ENCODE data around the gene ARIH1. TPM values are rescaled to one million over a fixed set of nuclear protein-coding genes. Genes with fewer than 3 reads are reported as not detected.
"Not testable (repeated sequence)": the region's sequence is repeated elsewhere in the genome, so short reads cannot be mapped to it uniquely, and the experiment has no call there.

ARIH1 gene
- total RNA-seq, 2 donors from 2014 or later: 155 to 175 TPM

DNA sequence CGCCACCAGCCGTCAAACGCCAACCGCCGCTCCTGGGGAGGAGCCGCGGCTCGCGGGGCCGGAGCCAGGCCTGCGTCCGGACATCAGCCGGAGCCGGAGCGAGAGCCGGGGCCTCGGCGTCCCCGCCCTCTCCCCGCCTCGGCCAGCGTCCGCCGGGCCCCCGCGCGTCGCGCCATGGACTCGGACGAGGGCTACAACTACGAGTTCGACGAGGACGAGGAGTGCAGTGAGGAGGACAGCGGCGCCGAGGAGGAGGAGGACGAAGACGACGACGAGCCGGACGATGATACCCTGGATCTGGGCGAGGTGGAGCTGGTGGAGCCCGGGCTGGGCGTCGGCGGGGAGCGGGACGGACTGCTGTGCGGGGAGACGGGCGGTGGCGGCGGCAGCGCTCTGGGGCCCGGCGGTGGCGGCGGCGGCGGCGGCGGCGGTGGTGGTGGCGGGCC, 359 bp downstream of the ARIH1 start:
- peak; percentile 67 for DNase-seq (ENCODE audit: low spot score)
- Mint-ChIP-seq H3K4me1 (ENCODE audit: low read depth in 2 of 2) (peaks cover 36 to 45% of the 10 kb centered on the region in 2 donors), H3K9me3 (no peaks in the 10 kb centered on the region), H3K27ac (peak overlapping the region; percentile 92 to 95), H3K36me3 (peaks cover 4% of the 10 kb centered on the region), H3K27me3 (no peaks in the 10 kb centered on the region), H3K4me3 (peak overlapping the region; percentile 97)
- peak; percentile 33 to 44 for ATAC-seq

DNA sequence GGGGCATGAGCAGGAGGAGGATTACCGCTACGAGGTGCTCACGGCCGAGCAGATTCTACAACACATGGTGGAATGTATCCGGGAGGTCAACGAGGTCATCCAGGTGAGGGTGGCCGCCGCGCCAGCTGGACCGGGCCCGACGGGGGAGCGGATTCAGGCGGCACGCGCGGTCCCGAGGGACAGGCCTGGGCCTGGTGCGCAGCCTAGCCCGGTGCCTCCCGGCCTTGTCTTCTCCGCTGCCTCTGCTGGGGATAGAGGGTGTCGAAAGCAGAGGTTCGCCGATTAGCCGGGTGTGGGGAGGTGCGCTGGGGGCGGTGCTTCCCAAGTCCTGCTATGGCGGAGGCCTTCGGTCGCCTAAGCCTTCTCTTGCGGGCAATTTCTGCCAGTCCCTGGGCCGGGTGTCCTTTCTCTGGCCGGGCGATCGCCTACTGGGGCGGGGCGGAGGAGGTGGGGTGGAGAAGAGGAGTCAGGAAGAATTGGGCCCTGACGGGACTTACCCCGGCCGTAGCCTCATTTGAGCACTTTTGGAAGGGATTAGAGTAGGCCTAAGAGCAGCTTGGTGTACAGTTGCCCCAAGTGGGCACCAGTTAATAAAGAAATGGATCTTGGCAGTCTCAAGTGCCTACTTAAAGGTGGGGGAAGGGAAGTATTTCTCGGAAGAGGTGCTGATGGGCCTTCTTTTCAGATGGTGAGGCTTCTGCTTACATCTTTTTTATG, 940 bp downstream of the ARIH1 start:
- peaks cover 4% of the 10 kb centered on the region for H3K36me3 Mint-ChIP-seq
- ATAC-seq: peak; percentile 76 to 77

DNA sequence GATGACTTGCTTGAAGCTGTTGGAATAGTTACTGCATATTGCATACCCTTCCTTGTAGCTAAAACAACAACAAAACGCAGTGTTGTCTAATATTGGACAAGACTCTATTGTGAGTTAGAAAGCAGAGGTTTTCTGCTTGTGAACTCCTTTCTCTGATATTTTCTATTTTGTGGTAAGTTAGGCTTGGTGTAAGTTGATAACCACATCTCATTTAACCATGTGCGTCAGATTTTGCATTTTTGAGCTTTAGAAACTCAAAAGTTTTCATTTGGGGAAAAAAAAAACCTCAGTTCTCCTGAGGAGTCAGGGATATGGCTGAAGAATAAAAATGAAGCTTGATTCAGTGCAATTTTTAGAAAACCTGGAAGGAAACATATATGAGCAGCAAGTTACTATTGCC, 1.5 kb downstream of the ARIH1 start:
- H3K27me3 Mint-ChIP-seq: no peaks in the 10 kb centered on the region
- no peaks in the 10 kb centered on the region for H3K9me3 Mint-ChIP-seq
- peaks cover 39 to 46% of the 10 kb centered on the region in 2 donors for H3K4me1 Mint-ChIP-seq (ENCODE audit: low read depth in 2 of 2)
- H3K36me3 Mint-ChIP-seq: peaks cover 4% of the 10 kb centered on the region
- H3K4me3 Mint-ChIP-seq: peak overlapping the region; percentile 97
- peak overlapping the region; percentile 92 to 95 for H3K27ac Mint-ChIP-seq
- no peak for DNase-seq (ENCODE audit: low spot score)
- ATAC-seq: no peak

More for the DNA sequence above, 940 bp downstream of the ARIH1 start:
- Mint-ChIP-seq H3K4me3 (peak overlapping the region; percentile 97), H3K27me3 (no peaks in the 10 kb centered on the region), H3K4me1 (ENCODE audit: low read depth in 2 of 2) (peaks cover 36 to 45% of the 10 kb centered on the region in 2 donors), H3K9me3 (no peaks in the 10 kb centered on the region), H3K27ac (peak overlapping the region; percentile 92 to 95)
- peak; percentile 85 for DNase-seq (ENCODE audit: low spot score)

DNA sequence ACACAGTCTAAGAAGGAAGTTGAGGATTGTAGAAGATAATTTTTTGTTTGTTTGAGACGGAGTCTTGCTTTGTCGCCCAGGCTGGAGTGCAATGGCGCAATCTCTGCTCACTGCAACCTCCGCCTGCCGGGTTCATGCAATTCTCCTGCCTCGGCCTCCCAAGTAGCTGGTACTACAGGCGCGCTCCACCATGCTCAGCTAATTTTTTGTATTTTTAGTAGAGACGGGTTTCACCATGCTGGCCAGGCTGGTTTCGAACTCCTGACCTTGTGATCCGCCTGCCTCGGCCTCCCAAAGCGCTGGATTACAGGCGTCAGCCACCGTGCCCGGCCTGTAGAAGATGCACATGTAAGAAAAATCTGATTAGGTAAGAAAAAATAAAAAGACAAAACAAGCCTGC, 2.2 kb downstream of the ARIH1 start:
- peak overlapping the region; percentile 92 to 95 for H3K27ac Mint-ChIP-seq
- ATAC-seq: not testable (repeated sequence)

DNA sequence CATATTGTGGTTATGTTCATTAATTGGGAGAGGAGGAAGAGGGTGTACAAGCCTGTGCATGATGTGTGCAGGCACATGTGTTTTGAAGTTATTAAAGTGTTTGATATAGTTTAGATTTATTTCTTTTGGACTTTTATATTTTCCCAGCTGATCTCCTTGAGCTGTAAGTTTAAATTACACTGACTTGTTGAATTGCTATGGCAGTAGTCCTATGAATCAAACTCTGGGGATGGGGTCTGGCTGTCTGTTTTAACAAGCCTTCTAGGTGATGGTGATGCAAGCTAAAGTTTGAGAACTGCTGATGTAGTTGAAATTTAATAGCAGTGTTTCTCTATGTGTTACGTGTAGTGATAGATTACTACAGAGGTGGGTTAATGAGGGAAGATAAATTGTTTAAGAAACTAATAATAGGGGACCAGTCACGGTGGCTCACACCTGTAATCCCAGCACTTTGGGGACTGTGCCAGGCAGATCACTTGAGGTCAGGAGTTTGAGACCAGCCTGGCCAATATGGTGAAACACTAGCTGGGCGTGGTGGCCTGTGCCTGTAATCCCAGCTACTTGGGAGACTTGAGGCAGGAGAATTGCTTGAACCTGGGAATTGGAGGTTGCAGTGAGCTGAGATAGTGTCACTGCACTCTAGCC, 7.0 kb downstream of the ARIH1 start:
- peak overlapping the region in 1 of 2 donors; percentile 45 for H3K27ac Mint-ChIP-seq
- H3K36me3 Mint-ChIP-seq: no peaks in the 10 kb centered on the region
- no peak for DNase-seq (ENCODE audit: low spot score)
- H3K27me3 Mint-ChIP-seq: no peaks in the 10 kb centered on the region
- no peak overlapping the region for H3K4me3 Mint-ChIP-seq
- peaks cover 46 to 47% of the 10 kb centered on the region in 2 donors for H3K4me1 Mint-ChIP-seq (ENCODE audit: low read depth in 2 of 2)
- ATAC-seq: no peak
- H3K9me3 Mint-ChIP-seq: no peaks in the 10 kb centered on the region

More for the DNA sequence above, 2.2 kb downstream of the ARIH1 start:
- not testable (repeated sequence) for H3K9me3 Mint-ChIP-seq; DNase-seq (ENCODE audit: low spot score); H3K36me3 Mint-ChIP-seq; H3K27me3 Mint-ChIP-seq
- peak overlapping the region; percentile 97 for H3K4me3 Mint-ChIP-seq
- peaks cover 46 to 53% of the 10 kb centered on the region in 2 donors for H3K4me1 Mint-ChIP-seq (ENCODE audit: low read depth in 2 of 2)

DNA sequence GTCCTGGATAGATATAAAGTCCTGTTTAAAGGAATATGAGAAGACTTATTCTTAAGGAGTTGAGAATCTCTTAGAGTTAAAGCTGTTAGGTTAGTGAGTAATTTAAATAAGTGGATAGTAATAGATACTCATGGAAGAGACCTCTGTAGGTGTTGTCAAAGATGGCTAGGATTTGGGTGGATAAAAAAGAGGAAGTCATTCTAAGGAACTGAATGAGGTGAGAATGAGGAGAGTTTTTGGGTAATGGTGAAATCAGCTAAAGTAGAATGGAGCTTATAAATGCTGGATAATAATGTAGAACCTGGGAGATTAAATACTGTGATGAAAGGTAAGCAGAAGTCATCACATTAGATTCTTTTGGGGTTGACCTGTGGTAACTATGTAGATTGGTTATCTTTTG, 8.1 kb downstream of the ARIH1 start:
- peak overlapping the region; percentile 2 to 7 for H3K27ac Mint-ChIP-seq
- no peaks in the 10 kb centered on the region for H3K36me3 Mint-ChIP-seq
- no peaks in the 10 kb centered on the region for H3K9me3 Mint-ChIP-seq
- peaks cover 39 to 40% of the 10 kb centered on the region in 2 donors for H3K4me1 Mint-ChIP-seq (ENCODE audit: low read depth in 2 of 2)
- H3K4me3 Mint-ChIP-seq: peak overlapping the region; percentile 8
- DNase-seq (ENCODE audit: low spot score) (no peak), ATAC-seq (no peak)
- no peaks in the 10 kb centered on the region for H3K27me3 Mint-ChIP-seq

DNA sequence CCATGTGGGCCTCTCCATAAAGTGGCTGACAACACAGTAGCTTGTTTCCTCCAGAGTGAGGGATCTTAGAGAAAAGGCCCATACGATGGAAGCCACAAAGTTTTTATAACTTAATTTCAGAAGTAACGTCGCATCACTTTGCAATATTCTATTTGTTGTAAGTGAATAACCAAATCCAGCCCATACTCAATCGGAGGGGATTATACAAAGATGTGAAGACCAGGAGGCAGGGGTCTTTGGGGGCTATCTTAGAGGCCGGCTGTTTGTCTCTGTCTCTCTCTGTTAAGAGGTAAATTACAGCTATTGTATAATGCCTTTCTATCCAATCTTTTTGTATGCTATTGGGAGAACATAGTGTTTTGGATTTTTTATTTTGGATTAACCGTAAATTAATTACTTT, 9.1 kb downstream of the ARIH1 start:
- peaks cover 48 to 49% of the 10 kb centered on the region in 2 donors for H3K4me1 Mint-ChIP-seq (ENCODE audit: low read depth in 2 of 2)

DNA sequence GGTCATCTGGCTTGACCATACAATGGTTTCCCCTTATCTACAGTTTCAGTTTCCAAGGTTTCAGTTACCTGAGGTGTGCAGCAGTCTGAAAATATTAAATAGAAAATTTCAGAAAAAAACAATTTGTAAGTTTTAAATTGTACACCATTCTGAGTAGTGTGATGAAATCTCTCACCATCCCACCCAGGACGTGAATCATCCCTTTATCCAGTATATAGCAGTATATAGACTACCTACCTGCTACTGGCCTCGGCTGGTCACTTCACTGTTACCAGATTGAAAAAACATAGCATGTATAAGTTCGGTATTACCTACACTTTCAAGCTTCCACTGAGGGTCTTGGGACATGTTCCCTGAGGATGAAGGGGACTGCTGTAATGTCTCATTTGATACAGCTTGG, 12.0 kb downstream of the ARIH1 start:
- no peaks in the 10 kb centered on the region for H3K36me3 Mint-ChIP-seq
- H3K4me3 Mint-ChIP-seq: no peak overlapping the region
- no peaks in the 10 kb centered on the region for H3K27me3 Mint-ChIP-seq
- DNase-seq (ENCODE audit: low spot score) (no peak), ATAC-seq (peak in 1 of 2 donors; percentile 61)
- peaks cover 45 to 47% of the 10 kb centered on the region in 2 donors for H3K4me1 Mint-ChIP-seq (ENCODE audit: low read depth in 2 of 2)
- no peaks in the 10 kb centered on the region for H3K9me3 Mint-ChIP-seq
- no peak overlapping the region for H3K27ac Mint-ChIP-seq

More for the DNA sequence above, 9.1 kb downstream of the ARIH1 start:
- Mint-ChIP-seq H3K27me3 (no peaks in the 10 kb centered on the region), H3K9me3 (no peaks in the 10 kb centered on the region), H3K36me3 (no peaks in the 10 kb centered on the region), H3K27ac (no peak overlapping the region), H3K4me3 (no peak overlapping the region)
- ATAC-seq (no peak), DNase-seq (ENCODE audit: low spot score) (no peak)

DNA sequence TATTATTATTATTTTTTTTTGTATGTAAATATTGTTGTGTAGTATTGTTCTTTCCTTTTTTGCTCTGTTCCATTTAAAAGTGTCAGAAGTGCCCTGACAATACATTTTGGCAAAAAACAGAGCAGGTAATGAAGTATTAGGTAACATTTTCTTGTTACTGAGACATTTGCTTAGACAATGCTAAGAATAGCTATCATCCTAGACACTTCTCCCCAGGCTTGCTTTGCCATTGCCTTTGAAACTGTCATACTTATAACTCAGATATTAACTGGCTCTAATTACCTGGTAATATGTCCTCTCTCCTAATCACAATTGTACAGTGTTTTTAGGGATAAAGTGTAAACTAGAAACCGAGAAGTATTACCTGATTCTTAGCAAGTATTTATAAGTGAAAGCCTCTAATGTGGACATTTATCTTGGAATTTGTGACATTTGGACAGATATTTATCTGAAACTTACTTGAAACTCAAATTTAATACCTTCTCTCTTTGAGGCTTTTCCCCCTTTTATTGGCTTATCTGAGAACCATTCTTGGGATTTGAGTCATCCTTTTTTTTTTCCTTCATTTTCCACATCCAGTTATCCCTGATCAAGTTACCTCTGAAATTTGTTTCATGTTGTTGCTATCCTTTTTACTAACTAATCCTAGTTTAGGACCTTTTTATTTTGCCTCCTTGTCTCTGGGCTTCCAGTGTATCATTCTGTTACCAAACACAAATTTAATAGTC, 13.1 kb downstream of the ARIH1 start:
- DNase-seq (ENCODE audit: low spot score): no peak
- no peaks in the 10 kb centered on the region for H3K36me3 Mint-ChIP-seq
- peak overlapping the region in 1 of 2 donors; percentile 40 for H3K27ac Mint-ChIP-seq
- no peak for ATAC-seq
- H3K4me3 Mint-ChIP-seq: no peak overlapping the region
- H3K27me3 Mint-ChIP-seq: no peaks in the 10 kb centered on the region
- peaks cover 49 to 50% of the 10 kb centered on the region in 2 donors for H3K4me1 Mint-ChIP-seq (ENCODE audit: low read depth in 2 of 2)
- no peaks in the 10 kb centered on the region for H3K9me3 Mint-ChIP-seq

DNA sequence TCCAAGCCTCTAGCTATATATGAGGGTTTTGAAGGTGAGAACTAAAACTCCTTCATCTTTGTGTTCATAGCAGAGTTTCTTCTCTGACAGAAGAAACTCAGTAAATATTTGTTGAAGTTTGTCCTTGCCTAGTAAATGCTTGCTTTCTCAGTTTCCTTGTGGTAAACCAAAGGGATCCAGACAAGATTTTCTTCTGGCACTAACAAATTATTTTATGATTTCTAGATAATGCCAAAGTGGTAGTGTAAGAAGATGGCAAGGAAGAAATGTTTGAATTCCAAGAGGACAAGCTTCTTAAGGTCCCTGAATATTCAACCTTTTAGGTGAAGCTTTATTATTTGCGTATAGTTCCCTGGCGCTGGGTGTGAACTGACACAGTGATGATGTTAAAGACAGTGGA, 14.4 kb downstream of the ARIH1 start:
- no peak overlapping the region for H3K27ac Mint-ChIP-seq
- no peaks in the 10 kb centered on the region for H3K27me3 Mint-ChIP-seq
- peaks cover 45 to 51% of the 10 kb centered on the region in 2 donors for H3K4me1 Mint-ChIP-seq (ENCODE audit: low read depth in 2 of 2)
- H3K4me3 Mint-ChIP-seq: no peak overlapping the region
- DNase-seq (ENCODE audit: low spot score) (no peak), ATAC-seq (no peak)
- H3K36me3 Mint-ChIP-seq: no peaks in the 10 kb centered on the region
- H3K9me3 Mint-ChIP-seq: no peaks in the 10 kb centered on the region

DNA sequence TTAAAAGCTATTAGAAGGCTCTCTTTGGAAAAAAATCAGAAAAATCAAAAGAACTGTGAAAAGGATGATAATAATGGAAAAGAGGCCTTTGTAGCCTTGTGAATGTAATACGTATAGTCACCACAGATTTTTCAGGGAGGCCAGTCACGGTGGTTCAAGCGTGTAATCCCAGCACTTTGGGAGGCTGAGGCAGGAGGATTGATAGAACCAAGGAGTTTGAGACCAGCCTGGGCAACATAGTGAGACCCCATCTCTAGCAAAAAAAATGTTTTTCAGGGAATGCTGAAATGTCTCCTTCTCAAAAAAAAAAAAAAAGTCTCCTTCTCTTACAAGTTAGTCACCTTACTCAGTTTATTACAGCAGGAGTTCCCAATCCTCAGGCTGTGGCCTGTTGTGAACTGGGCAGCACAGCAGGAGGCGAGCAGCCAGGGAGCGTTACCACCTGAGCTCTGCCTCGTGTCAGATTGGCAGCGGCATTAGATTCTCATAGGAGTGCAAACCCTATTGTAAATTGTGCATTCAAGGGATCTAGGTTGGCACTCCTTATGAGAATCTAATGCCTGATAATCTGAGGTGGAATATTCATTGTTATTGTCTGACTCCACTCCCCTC, 15.9 kb downstream of the ARIH1 start:
- H3K27me3 Mint-ChIP-seq: no peaks in the 10 kb centered on the region
- H3K4me1 Mint-ChIP-seq (ENCODE audit: low read depth in 2 of 2): peaks cover 50 to 61% of the 10 kb centered on the region in 2 donors
- H3K4me3 Mint-ChIP-seq: no peak overlapping the region
- no peaks in the 10 kb centered on the region for H3K36me3 Mint-ChIP-seq
- H3K9me3 Mint-ChIP-seq: no peaks in the 10 kb centered on the region
- ATAC-seq (no peak), DNase-seq (ENCODE audit: low spot score) (no peak)
- H3K27ac Mint-ChIP-seq: no peak overlapping the region

DNA sequence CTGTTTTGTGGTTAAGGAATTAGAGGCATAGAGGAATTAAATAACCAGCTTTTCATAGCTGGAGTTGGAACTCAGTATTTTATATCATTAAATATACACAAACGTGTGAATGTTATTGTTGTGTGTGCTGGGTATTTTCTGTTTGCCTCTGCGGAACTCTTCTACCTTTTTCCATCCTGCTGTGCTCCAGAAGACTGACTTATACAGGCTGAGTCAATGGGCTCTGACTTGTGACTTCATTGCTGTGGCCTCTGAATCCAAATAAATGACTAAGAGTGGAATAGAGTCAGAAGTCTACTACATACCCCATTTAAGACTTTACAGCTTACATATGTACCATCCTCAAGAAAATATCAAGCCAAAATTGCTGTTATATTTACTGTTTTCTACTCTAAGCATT, 17.6 kb downstream of the ARIH1 start:
- ATAC-seq: no peak
- peaks cover 52 to 65% of the 10 kb centered on the region in 2 donors for H3K4me1 Mint-ChIP-seq (ENCODE audit: low read depth in 2 of 2)
- H3K36me3 Mint-ChIP-seq: no peaks in the 10 kb centered on the region
- no peak overlapping the region for H3K27ac Mint-ChIP-seq
- DNase-seq (ENCODE audit: low spot score): no peak
- H3K9me3 Mint-ChIP-seq: no peaks in the 10 kb centered on the region
- no peak overlapping the region for H3K4me3 Mint-ChIP-seq
- no peaks in the 10 kb centered on the region for H3K27me3 Mint-ChIP-seq

DNA sequence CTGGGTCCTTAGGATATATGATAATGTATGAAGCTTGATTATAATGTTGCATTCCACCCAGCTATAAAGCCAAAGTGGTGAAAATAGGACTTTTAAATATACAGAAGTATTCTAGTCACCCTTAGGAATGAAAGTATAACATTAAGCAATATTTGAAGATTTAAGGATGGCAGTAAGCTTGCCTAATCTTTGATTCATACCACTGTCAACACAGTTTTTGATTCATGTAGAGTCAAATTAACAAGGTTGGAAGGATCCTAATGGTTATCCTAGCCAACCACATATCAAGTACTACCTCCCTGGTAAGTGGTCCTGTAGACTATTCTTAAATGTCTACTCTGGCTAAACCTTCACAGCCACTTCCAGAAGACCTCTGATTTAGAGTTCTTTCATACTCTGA, 18.6 kb downstream of the ARIH1 start:
- Mint-ChIP-seq H3K4me1 (ENCODE audit: low read depth in 2 of 2) (peaks cover 54 to 66% of the 10 kb centered on the region in 2 donors), H3K27me3 (no peaks in the 10 kb centered on the region), H3K9me3 (no peaks in the 10 kb centered on the region), H3K36me3 (no peaks in the 10 kb centered on the region), H3K27ac (no peak overlapping the region), H3K4me3 (no peak overlapping the region)
- ATAC-seq (no peak), DNase-seq (ENCODE audit: low spot score) (no peak)

All from natural killer cell treated with Interleukin-12 subunit alpha and Interleukin-12 subunit beta and Interleukin-15 and Interleukin-18, amount 100 ng/mL, for 72 hours (primary cell).